ENCODE results near the gene DOCK4.

Gene DOCK4

GRCh38 chr7:112190120-112190519, 16.1 kb downstream of the DOCK4 start:
- no peak for DNase-seq

- no peak for DNase-seq
Observed at GRCh38 chr7:112189691-112190090, 16.5 kb downstream of the DOCK4 start.

GRCh38 chr7:112188257-112188656, 17.9 kb downstream of the DOCK4 start:
- no peak for DNase-seq

GRCh38 chr7:112186300-112186699, 19.9 kb downstream of the DOCK4 start:
- DNase-seq = no peak

GRCh38 chr7:112185005-112185834, 21.0 kb downstream of the DOCK4 start:
- DNase-seq = no peak

- no peak for DNase-seq
Observed at GRCh38 chr7:112184455-112184854, 21.7 kb downstream of the DOCK4 start.

- DNase-seq = no peak
Observed at GRCh38 chr7:112183266-112183665, 22.9 kb downstream of the DOCK4 start.

- no peak for DNase-seq
Observed at GRCh38 chr7:112182749-112183148, 23.4 kb downstream of the DOCK4 start.

- no peak for DNase-seq
Observed at GRCh38 chr7:112180223-112180622, 26.0 kb downstream of the DOCK4 start.

- DNase-seq = no peak
Observed at GRCh38 chr7:112176693-112177415, 29.3 kb downstream of the DOCK4 start.

GRCh38 chr7:112176241-112176640, 30.0 kb downstream of the DOCK4 start:
- DNase-seq = no peak

- no peak for DNase-seq
Observed at GRCh38 chr7:112174192-112174591, 32.0 kb downstream of the DOCK4 start.

- DNase-seq = no peak
Observed at GRCh38 chr7:112173568-112173905, 32.7 kb downstream of the DOCK4 start.

- DNase-seq = no peak
Observed at GRCh38 chr7:112172870-112173567, 33.2 kb downstream of the DOCK4 start.

- no peak for DNase-seq
Observed at GRCh38 chr7:112171673-112172072, 34.5 kb downstream of the DOCK4 start.

GRCh38 chr7:112168915-112169314, 37.3 kb downstream of the DOCK4 start:
- no peak for DNase-seq

- no peak for DNase-seq
Observed at GRCh38 chr7:112167147-112167546, 39.1 kb downstream of the DOCK4 start.

GRCh38 chr7:112162784-112163506, 43.3 kb downstream of the DOCK4 start:
- DNase-seq = no peak

- no peak for DNase-seq
Observed at GRCh38 chr7:112162142-112162766, 43.9 kb downstream of the DOCK4 start.

- DNase-seq = no peak
Observed at GRCh38 chr7:112161253-112162141, 44.7 kb downstream of the DOCK4 start.

GRCh38 chr7:112160771-112161150, 45.4 kb downstream of the DOCK4 start:
- no peak for DNase-seq

Data from T-helper 1 cell (primary cell).